T1000 (cell line): ENCODE data around the gene LAMB1.
"Not testable (repeated sequence)": the region's sequence is repeated elsewhere in the genome, so short reads cannot be mapped to it uniquely, and the experiment has no call there.

Source experiments
- DNase-seq: peaks from one replicate; lab custom pipeline; 2025; ENCODE audit warnings: mixed read lengths; lab: John Stamatoyannopoulos, UW

LAMB1 gene

DNA sequence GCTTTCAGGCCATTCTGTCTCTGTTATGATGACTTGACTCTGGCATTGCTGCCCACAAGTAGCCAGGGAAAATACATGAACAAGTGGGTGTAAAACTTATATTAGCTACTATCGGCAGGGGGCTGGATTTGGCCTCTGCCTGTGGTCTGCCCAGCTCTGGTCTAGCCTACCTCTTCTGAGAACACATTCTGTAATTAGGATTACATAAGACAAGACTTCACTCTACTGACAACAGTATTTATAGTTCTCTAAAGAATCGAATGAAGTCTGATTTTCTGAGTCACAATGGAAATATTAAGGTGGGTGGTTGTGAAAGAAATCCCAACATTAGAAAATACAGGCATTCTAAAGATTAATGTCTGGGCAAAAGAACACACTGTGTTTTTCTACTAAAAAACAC lies 56.5 kb downstream of the LAMB1 start:
- DNase-seq: no peak

DNA sequence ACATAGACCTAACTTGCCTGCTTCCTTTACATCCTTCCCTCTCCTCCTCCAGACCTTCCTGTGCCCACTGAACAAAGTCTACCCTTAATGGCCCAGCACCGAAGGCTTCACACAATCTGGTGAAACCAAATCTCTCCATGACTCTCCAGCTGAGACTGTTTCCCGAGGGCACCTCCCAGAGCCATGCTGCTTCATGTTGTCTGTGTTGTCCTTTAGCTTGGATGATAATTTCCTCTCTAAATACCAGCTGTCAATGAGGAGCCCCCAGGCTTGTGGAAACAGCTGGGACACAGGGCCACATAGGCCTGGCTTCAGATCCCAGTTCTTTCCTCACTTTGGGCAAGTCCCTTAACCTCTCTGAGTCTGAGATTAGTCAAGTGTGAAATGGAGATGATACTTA lies 57.6 kb downstream of the LAMB1 start:
- no peak for DNase-seq

DNA sequence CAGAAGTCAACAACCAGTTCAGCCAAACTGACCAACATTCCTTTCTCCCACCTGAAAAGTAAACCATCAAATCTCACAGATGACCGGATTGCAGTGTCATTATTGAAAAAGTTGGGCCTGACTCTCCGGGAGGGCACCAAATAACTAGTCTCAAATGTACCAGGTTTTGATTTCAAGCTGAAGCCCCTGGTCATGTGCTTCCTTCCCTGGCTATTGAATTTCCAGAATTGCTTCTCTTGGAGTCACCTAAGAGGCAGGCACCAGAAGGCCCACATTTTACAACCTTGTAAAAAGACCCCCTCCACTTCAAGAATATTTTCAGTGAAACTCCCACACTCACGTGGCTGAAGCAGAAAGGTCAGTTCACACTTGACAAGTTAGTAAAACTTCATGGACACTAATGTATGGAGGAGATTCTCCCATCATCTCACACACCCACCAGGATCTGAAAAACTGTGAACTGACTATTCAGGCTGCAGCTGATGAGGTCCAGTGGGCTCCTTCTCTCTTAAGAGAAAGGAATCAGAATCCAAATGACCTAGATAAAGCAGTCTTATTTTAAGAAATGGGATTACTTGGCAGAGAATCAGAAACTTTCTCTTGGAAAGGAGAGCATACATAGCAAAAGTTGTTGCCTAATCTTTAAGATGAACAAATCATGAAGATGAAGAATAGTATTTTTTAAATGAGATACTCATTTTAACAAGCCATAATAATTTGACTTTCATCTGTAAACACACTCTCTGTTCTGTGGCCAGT lies 58.4 kb downstream of the LAMB1 start:
- no peak for DNase-seq

DNA sequence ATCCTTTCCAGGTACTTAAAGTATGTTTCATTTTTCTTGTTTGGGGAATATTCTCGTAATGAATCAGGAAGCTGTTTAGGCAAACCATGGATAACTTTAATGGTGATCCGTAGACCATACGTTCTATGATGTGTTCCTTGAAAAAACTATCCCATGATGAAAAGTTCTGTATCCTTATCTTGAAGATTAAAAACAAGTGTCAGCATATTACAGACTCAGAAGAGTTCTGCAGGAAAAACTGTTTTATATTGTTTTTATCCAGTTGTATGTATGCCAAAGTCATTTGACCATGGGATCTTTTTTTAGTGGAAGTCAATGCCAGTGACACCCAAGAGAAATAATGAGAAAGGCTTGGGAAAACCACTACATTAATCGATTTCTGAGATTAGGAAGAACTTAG lies 59.9 kb downstream of the LAMB1 start:
- no peak for DNase-seq

DNA sequence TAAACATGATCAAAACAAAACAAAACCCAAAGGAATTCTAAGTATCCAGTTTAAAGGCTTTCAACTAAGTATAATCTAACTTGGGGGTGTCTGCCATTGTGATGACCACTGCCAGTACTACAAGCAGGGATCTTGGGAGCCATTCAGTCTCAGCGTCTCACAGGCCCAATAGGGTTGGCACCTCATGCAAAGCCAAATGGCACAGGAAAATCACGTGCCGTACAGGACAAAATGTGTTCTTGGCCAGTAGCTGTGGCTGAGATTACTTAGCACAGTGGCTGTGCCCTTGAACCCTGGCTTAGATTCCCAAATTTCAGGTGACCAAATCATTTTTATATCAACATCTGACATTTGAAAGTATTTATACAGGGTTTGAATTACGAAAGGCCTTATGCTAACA lies 62.0 kb downstream of the LAMB1 start:
- no peak for DNase-seq

DNA sequence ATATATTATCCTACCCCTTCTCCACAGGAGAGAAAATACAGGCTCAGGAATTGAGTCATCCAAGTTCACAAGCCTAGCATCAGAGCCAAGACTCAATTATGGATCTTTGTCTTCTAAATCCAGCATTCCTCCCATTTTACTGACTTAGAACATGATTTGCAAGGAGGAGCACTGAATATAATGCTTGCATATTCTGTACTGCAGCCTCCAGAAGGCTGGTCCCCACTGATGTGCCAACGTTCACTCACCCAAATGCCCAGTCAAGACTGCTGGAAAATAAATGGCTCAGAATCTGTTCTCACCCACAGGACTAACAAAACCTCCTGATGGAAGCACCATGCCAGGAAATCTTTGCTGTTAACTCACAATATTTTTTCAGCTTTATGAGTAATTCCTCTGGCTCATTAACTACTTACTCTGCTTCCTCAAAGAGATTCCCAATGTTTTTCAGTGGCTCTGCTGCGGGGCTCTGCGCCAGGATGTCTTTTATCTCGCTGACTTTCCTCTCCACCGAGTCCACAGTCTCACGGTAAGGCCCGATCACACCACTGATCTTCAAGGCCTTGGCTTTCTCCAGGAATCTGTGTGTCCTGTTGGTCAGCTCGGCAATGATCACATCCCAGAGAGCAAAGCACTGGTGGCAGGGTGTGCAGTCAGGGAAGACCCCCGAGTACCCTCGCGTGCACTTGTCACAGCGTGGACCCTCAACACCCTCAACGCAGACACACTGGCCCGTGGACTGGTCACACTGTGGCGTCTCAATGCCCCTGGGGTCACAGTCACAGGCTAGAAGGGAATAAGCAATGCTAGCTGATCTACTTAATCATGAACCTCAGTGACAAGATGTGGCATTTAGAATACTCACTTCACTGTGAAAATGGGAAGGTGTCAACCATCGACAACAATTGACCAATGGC lies 63.1 kb downstream of the LAMB1 start:
- DNase-seq: no peak

DNA sequence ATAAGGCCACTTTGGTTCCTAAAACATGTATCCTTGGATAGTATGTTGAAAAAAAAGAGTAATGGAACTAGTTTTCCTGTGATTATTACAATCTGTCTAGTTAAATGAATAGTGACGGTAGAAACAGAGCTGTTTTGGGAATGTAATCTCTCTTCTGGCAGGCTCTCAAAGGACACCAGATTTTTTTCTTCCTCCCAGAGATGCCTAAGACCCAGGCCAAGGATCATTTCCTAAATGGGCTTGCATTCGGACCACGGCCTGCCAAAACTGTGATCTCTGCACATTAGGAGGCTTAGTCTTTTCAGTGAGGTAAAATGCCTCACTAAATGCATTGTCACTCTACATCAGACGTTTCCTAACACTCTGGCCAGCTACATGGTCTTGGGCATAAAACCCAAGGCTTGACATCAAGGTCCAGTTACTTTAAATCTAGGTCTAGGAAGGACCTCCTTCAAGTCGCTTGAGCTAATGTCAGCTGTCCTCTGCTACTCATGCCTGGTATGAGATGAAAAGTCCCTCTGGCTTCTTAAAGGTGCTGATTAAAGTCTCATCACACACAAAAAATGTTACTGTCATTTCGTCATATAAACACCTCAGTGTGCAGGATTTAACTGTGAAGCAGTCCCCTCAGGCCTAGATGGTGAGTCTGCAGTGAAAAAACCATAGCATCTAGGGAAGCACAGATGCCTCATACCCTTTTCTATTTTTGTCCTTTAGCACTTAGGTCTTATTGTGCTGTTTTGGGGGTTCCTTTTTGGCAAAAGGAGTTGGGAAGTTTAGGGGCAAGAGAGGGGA lies 64.3 kb downstream of the LAMB1 start:
- DNase-seq: no peak

DNA sequence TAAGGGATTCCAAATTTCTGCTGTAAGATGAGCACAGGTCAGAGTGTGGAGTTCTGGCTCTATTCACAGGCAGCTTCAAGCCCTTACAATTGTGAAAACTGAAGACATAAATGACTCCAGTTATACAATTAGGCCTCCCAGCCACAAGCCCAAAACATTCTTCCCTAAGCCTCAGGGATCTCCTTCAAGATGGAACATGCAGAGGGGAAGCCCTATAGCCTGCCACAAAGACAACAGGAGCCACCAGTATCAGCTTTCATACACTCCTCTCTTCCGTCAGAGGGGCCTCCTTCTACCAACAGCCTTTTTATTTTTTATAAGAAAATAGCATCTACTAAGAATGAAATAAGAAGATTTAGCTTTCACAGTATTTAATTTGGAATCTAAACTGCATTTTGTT lies 65.4 kb downstream of the LAMB1 start:
- no peak for DNase-seq

DNA sequence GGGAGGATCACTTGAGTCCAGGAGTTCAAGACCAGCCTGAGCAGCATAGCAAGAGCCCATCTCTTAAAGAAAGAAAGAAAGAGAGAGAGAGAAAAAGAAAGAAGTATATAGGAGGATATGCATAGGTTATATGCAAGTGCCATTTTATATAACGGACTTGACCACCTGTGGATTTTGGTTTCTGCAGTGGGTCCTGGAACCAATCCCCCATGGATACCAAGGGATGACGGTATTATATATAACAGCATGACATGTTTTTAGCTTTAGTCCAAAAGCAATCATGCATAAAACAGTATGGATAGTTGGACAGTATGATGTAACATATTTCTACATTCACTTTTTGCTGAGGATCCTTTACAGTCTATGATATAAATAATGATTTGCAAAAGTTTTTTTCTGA lies 66.6 kb downstream of the LAMB1 start:
- DNase-seq: no peak

DNA sequence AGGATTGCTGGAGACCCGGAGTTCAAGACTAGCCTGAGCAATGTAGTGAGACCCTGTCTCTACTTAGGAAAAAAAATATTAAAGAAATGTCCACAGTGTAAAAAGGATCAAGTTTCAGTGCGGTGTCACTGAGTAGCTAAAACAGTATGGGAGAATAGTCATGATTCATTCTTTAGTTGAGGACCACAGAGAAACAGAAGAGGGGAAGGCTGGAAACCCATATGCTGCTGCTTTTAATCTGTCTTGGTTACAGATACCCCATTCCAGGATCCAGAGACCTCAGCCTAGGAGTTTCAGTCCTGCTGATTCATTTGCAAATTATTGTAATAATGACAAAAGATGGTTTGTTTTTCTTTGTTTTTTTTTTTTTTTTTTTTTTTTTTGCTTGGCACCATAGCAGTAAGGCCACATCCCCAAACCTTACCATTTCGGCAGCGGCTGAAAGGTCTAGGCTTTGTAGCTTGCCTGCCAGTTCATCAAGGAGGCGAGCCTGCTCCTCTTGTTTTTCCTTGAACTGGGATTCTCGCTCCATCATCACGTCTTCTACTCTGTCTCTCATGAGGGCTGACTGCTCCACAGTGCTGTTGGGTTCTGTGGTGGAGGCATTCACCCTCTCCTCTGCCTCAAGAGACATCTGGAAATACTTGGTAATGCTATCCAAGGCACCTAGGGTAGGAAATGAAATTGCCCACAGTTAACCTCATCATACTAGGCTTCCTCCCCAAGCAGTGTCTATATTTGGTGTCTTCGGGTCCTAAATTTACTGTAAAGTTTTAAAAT lies 67.8 kb downstream of the LAMB1 start:
- no peak for DNase-seq

DNA sequence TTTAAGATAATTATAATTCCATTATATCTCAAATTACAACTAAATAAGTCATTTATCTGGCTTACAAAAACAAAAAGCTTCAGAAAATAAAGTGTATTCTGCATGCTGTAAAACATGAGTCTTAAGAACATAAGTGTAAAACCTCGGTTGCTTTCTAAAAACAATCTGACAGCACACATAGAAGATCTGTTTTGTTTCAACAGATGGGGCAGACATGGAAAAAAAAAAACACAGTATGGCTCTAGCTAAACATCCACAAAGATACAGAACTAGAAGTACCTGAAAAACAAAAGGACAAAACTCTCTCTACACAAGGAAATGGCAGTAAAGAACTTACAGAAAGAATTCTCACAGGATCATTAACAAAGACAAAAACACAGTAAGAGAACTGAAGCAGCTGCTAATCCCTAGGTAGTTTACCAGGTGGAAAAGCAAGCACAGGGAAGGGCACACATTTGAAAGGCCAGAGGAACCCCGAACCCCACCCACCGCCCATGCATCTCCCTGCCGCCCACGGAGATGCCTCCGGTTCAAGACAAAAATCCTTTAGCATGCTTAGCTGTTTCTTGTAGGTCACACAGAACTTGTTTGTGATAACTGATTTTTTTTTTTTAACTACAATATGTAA lies 69.5 kb downstream of the LAMB1 start:
- no peak for DNase-seq

DNA sequence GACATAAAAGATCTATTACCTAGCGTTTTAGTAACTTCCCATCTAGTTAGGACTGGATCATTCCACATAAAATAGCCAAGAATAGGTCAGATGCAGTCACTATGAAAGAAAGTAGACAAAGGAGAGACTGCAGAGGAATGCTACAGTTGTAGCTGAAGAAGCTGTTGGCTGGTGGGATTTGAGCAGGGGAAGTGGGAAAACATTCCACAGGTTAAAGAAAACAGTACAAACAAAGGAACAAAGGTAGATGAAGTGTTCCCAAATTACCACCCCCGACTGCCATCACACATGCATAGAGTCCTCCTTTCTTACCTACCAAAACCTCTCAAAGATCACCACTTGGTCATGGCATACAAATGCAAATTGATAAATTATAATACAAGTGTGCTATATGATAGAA lies 70.2 kb downstream of the LAMB1 start:
- no peak for DNase-seq

DNA sequence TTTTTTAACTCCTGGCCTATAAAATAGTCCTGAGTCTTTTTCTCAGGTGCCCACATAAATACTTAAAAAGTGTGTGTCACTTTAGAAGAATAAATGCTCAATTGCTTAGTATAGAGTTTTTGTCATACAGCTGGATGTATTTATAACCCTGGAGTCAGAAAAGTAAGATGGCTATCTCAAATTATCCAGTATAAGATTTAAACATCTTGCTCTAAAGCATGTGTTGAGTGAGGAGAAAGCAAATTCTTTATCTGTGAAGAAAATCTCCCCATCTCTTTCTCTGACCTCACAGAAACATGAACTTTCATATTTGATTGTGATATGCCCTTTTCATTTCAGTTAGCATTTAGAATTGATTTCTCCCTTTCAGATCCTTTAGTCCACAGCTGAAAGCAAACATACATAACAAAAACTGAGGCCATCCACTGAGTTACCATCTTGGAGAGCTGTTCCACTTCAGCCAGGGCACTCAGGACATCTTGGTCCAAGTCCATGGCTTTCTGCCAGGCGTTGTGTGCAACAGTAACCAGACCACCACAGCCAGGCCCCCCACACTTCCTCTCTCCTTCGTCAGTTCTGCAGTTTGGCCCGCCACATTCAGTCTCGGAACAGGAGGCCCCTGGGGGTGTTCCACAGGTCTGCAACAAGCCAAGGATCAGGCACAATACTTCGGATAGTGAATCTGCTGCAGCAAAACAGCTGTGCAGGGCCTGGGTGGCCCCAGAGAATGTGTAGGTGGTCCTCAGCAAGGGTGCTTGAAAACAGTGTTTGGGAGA lies 71.0 kb downstream of the LAMB1 start:
- DNase-seq: no peak

DNA sequence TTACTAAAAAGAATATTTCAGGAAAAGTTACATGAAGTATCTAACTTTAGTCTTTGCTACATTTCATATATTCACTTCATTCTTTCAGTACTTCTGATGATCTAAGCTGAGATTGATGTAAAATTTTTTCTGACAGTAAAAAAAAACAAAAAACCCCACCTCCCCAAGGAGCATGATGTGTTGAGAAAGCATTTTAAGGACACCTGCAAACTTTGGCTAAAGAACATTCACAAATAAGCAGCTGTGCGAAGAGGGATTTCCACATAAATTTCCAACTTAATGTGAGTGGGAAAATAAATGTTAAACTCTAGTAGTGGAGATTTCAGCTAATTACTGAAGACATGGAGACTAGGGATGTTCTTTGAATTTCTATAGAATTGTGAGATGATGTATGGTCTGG lies 76.5 kb downstream of the LAMB1 start:
- no peak for DNase-seq

DNA sequence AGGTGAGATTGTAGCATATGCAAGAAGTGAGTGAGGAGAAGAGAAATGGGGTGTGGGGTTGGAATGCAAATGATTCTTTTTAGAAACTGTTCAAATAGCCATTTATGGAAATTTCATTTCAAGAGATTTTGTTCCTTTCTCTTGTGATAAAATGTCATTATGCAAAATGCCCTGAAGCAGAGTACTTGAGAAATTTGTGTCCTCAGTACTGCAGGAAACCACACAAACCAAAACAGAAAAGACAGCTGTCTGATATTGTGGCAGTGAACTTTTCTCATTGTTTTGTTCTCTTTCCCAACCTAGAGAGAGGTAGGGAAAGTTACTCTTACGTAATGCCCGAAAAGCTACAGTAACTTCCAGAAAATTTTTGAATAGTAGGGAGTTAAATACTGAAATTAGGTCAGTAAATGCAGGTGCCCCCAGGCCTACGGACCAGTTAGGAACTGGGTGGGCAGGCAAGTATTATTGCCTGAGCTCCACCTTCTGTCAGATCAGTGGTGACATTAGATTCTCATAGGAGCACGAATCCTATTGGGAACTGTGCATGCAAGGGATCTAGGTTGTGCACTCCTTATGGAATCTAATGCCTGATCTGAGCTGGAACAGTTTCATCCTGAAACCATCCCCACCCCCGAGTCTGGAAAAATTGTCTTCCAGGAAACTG lies 78.0 kb downstream of the LAMB1 start:
- DNase-seq: no peak

DNA sequence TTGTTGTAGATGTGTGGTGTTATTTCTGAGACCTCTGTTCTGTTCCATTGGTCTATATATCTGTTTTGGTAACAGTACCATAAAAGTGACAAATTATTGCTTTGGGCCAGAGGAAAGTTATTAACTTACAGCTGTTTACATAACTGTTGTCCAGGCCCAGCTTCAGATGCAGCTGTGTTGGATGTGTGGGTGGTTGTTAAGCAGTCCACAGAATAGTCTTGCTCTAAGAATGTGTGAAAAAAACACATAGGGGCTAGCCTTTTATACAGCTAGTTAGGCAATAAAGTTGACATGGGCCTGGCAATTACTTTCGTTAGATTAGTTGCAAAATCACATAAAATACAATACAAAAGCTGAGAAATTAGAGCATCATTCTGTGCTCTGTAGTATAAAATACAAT lies 80.1 kb downstream of the LAMB1 start:
- no peak for DNase-seq

DNA sequence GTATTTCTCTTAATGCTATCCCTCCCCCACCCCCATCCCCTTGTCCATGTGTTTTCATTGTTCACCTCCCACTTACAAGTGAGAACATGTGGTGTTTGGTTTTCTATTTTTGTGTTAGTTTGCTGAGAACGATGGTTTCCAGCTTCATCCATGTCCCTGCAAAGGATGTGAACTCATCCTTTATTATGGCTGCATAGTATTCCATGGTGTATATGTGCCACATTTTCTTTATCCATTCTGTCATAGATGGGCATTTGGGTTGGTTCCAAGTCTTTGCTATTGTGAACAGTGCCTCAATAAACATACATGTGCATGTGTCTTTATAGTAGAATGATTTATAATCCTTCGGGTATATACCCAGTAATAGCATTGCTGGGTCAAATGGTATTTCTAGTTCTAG lies 81.1 kb downstream of the LAMB1 start:
- not testable (repeated sequence) for DNase-seq

DNA sequence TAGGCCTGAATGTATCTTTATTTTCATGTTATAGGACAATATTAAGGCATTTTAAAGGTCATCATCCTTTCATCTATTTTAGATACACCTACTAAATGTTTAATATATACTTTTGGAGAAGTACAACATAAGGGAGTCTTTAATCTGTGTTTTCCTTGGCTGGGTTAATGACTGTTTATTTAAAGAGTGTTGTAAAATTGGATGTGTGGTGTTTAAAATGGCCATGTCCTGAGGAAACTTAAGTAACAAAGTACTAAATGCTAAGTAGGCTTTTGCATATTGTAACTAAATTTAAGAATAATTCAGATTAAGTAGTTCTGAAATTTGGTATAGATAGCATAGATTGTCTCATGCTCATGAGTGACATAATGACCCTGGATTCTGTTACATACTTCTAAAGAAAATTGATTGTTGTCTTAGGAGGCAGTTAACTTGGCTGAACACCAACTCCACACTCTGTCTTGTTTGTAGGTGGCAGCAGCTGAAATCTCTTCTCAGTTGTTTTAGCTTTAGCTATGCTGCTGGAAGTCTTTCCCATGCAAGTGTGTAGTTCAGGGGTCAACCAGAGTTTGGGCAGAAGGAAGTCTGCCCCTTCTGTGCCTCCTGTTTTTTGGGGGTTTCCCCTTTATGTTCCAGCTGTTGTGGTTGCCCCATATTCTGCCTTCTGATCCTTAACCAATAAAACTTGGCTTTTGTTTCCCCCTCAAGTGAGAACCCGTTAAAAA lies 82.8 kb downstream of the LAMB1 start:
- DNase-seq: no peak

DNA sequence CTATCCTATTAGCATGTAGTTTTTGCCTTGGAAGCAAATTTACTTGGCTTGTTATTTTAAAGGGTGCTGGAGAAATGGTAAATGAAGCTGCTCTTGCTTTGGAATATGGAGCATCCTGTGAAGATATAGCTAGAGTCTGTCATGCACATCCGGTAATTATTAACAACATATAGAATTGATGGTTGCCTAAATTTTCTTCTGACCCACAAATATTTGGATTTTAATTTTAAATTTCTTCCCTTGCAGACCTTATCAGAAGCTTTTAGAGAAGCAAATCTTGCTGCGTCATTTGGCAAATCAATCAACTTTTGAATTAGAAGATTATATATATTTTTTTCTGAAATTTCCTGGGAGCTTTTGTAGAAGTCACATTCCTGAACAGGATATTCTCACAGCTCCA lies 84.0 kb downstream of the LAMB1 start:
- DNase-seq: no peak
